SK-N-SH treated with all-trans-retinoic acid at 6 μM for 48 hours (cell line): ENCODE results near the gene REXO1.

Experiments used
- CREB5 ChIP-seq: fragments of 250-450 bp; sonication (Bioruptor Pico); IDR thresholded peaks from 2 replicates; pipeline ENCODE4 v1.5.1; 2020; ENCODE audit warnings: low read depth, mild to moderate bottlenecking, moderate library complexity
- CSDC2 ChIP-seq: fragments of 250-450 bp; sonication (Bioruptor Pico); IDR thresholded peaks from 2 replicates; pipeline ENCODE4 v1.5.0; 2020; ENCODE audit warnings: mild to moderate bottlenecking, moderate library complexity
- ESRRG ChIP-seq: fragments of 250-450 bp; sonication (Bioruptor Pico); IDR thresholded peaks from 2 replicates; pipeline ENCODE4 v1.6.1; 2021; ENCODE audit warnings: mild to moderate bottlenecking
- PPARA ChIP-seq: fragments of 250-450 bp; sonication (Bioruptor Pico); IDR thresholded peaks from 2 replicates; pipeline ENCODE4 v1.5.0; 2020; ENCODE audit warnings: mild to moderate bottlenecking, borderline replicate concordance
- ZFP3 ChIP-seq: fragments of 250-450 bp; sonication (Bioruptor Pico); IDR thresholded peaks from 2 replicates; pipeline ENCODE4 v1.5.0; 2020; ENCODE audit warnings: mild to moderate bottlenecking, moderate library complexity
- ZFP30 ChIP-seq: fragments of 450-650 bp; formaldehyde crosslinking; IDR thresholded peaks from 2 replicates; pipeline ENCODE4 v1.5.0; 2022; ENCODE audit warnings: mild to moderate bottlenecking, moderate library complexity
- ZNF70 ChIP-seq: fragments of 450-650 bp; formaldehyde crosslinking; IDR thresholded peaks from 2 replicates; pipeline ENCODE4 v1.5.0; 2020; ENCODE audit warnings: mild to moderate bottlenecking, moderate library complexity

DNA sequence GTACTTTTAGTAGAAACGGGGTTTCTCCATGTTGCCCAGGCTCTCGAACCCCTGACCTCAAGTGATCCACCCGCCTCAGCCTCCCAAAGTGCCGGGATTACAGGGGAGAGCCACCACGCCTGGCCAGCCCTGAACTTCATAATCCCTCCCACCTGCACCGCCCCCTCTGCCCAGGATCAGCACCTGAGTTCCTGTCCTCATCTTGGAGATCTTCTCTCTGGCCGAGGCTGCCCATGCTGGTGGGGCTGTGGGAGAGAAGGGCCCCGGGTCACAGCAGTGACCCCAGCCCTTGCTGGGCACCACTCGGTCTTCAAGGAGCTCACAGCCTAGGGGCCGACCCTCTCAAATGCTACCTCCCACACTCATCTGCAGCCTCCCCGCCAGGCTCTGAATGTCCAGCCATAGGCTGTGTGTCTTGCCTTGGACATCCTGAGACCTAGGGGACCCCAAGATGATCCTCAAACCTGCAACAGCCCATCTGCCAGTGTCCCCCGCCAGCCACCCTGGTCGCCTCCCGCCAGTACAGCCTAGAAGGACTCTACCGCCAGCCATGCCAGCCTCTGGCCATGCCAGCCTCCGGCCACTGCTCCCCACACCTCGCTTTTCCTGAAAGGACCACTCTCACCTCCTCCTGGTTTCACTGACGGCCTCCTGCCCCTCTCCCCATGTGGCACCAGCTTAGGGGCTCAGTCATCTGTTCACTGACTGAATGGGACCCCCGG lies 37.7 kb downstream of the REXO1 start:
- TF ChIP-seq CSDC2 (CRISPR knock-in tag) (no peak), ZNF70 (CRISPR knock-in tag) (no peak), CREB5 (CRISPR knock-in tag) (no peak), PPARA (CRISPR knock-in tag) (no peak), ZFP30 (CRISPR knock-in tag) (no peak), ESRRG (CRISPR knock-in tag) (no peak), ZFP3 (CRISPR knock-in tag) (no peak)
